ENCODE measurements around the gene RIMS3. TPM values are rescaled to one million over a fixed set of nuclear protein-coding genes. Genes with fewer than 3 reads are reported as not detected.

Gene RIMS3
- total and polyA plus RNA-seq, 5 donors from 2014 or later, result 1.0 to 3.8 (median 1.9) TPM

DNA sequence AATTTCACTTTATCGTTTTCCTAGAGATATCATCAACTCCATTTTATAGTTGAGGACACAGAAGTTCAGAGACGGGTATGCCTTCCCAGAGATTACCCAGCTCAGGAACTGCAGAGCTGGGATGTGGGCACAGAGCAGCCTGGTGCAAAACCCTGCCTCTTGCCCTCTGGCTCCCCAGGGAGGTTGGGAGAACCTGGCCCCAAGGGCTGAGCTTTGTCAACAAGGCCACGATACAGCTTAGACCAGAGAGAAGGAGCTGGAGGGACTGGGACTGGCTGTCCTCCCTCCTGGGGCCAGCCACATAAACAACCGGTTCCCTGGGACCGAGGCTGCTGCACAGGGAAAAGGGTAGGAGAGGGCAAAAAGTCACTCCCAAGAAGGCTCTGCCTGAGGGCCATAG, 3.8 kb downstream of the RIMS3 start:
- Histone ChIP-seq H3K36me3 (ENCODE audit: control insufficient read depth, insufficient read depth, low read length) (no peaks in the 10 kb centered on the region), H3K4me1 (ENCODE audit: control insufficient read depth, insufficient read depth, low read length, poor library complexity, severe bottlenecking) (peaks cover 15% of the 10 kb centered on the region), H3K9me3 (ENCODE audit: control insufficient read depth in 2 of 2, low read length in 2 of 2) (no peaks in the 10 kb centered on the region), H3K27ac (ENCODE audit: insufficient read depth, low read length, poor library complexity, severe bottlenecking) (no peak overlapping the region), H3K4me3 (ENCODE audit: low read depth, low read length) (no peak overlapping the region), H3K27me3 (ENCODE audit: control insufficient read depth, insufficient read depth, low read length) (no peaks in the 10 kb centered on the region)
- H3K4me1 Mint-ChIP-seq, result peaks cover 0 to 25% (median 13%) of the 10 kb centered on the region in 4 donors
- no peak overlapping the region for H3K27ac Mint-ChIP-seq
- H3K27me3 Mint-ChIP-seq, result peaks cover 5% of the 10 kb centered on the region
- ATAC-seq (ENCODE audit: low read depth in 2 of 2), result no peak
- no peak for DNase-seq
- H3K36me3 Mint-ChIP-seq, result no peaks in the 10 kb centered on the region
- H3K9me3 Mint-ChIP-seq, result no peaks in the 10 kb centered on the region
- H3K4me3 Mint-ChIP-seq, result no peak overlapping the region

DNA sequence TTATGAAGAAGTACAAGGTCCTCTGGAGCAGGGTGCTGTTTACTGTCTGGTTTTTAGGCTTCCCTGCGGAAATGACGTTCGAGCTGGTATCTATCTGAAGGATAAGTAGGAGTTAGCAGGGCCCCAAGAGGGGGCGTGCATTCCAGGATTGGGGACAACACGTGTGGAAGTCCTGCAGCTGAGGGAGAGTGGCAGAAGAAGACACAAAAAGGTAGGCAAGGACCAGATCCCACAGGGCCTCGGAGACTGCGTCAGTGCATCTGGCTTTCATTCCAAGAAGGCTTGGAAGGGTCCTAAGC, 5.9 kb downstream of the RIMS3 start:
- ATAC-seq (ENCODE audit: low read depth in 2 of 2) (no peak), DNase-seq (no peak)
- Histone ChIP-seq H3K4me1 (ENCODE audit: control insufficient read depth, insufficient read depth, low read length, poor library complexity, severe bottlenecking) (peaks cover under 1% of the 10 kb centered on the region), H3K4me3 (ENCODE audit: low read depth, low read length) (no peak overlapping the region), H3K9me3 (ENCODE audit: control insufficient read depth in 2 of 2, low read length in 2 of 2) (no peaks in the 10 kb centered on the region), H3K27me3 (ENCODE audit: control insufficient read depth, insufficient read depth, low read length) (no peaks in the 10 kb centered on the region), H3K36me3 (ENCODE audit: control insufficient read depth, insufficient read depth, low read length) (no peaks in the 10 kb centered on the region), H3K27ac (ENCODE audit: insufficient read depth, low read length, poor library complexity, severe bottlenecking) (no peak overlapping the region)
- H3K27ac Mint-ChIP-seq, result no peak overlapping the region
- H3K4me1 Mint-ChIP-seq, result peaks cover 0 to 10% (median 6%) of the 10 kb centered on the region in 4 donors
- H3K36me3 Mint-ChIP-seq, result no peaks in the 10 kb centered on the region
- no peaks in the 10 kb centered on the region for H3K9me3 Mint-ChIP-seq
- peaks cover 5% of the 10 kb centered on the region for H3K27me3 Mint-ChIP-seq
- H3K4me3 Mint-ChIP-seq, result no peak overlapping the region

DNA sequence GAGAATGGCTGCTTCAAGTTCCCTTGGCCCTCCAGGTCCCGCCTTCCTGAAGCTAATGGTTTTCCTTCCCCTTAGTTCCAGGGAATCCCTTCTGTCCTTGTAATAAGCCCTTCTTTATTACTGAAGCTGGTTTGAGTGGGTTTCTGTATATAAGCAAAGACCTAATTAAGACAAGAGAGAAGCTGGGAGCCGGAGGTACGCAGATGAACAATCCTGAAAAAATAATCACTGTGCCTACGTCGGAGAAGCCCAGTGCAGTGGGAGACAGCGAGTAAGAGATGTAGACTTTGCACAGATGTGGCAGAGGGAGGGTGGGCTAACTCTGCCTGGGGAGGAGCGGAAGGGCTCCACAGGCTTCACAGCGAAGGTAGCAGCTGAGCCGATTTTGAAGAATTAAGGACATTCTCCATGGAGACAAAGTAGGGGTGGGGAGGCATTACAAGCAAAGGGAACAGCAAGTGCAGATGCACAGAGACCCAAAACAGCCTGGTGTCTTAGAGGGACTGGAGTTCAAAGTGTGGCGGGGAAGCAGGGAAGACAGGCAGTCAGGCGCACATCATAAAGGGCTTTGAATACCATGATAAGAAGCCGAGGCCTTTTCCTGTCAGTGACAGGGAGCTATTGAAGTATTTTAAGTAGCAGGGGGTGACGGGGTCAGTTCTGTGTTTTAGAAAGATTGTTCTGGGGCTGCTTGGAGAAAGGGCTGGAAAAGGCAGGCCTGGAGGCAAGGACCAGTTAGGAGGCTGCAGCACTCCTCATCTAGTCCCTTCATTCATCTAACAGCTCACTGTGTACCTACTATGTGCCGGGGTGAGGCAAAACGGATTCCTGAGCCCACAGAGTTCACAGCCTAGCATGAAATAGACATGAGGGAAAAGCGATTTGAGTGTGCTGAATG, 6.5 kb downstream of the RIMS3 start:
- no peaks in the 10 kb centered on the region for H3K36me3 Mint-ChIP-seq

DNA sequence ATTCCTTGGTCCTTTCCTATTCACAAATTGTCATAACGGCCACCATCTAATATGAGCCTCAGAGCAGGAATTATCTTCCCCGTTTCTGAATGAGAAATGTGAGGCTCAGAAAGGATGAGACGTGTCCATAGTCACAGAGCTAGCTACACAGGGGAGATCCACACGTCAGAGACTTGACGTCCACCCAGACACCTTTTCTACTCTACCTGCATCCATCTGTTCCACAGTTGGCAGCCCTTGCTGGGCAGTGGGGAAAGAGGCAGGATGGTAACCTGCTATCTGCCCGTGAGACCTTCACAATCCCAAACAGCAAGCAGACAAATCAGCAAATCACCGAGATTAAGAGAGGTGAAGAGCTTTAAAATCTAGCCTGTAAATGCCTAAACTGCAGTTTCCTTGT, 8.4 kb downstream of the RIMS3 start:
- DNase-seq (no peak), ATAC-seq (ENCODE audit: low read depth in 2 of 2) (no peak)
- no peaks in the 10 kb centered on the region for H3K27me3 ChIP-seq (ENCODE audit: control insufficient read depth, insufficient read depth, low read length)
- no peaks in the 10 kb centered on the region for H3K9me3 Mint-ChIP-seq
- no peaks in the 10 kb centered on the region for H3K36me3 ChIP-seq (ENCODE audit: control insufficient read depth, insufficient read depth, low read length)
- no peaks in the 10 kb centered on the region for H3K9me3 ChIP-seq (ENCODE audit: control insufficient read depth in 2 of 2, low read length in 2 of 2)
- H3K4me1 ChIP-seq (ENCODE audit: control insufficient read depth, insufficient read depth, low read length, poor library complexity, severe bottlenecking), result no peaks in the 10 kb centered on the region
- no peak overlapping the region for H3K27ac ChIP-seq (ENCODE audit: insufficient read depth, low read length, poor library complexity, severe bottlenecking)
- H3K4me3 Mint-ChIP-seq, result no peak overlapping the region
- peaks cover 2% of the 10 kb centered on the region for H3K27me3 Mint-ChIP-seq
- peaks cover 0 to 2% (median 0%) of the 10 kb centered on the region in 4 donors for H3K4me1 Mint-ChIP-seq
- H3K27ac Mint-ChIP-seq, result no peak overlapping the region
- no peak overlapping the region for H3K4me3 ChIP-seq (ENCODE audit: low read depth, low read length)
- H3K36me3 Mint-ChIP-seq, result no peaks in the 10 kb centered on the region

More for the DNA sequence above, 6.5 kb downstream of the RIMS3 start:
- Histone ChIP-seq H3K4me3 (ENCODE audit: low read depth, low read length) (no peak overlapping the region), H3K9me3 (ENCODE audit: control insufficient read depth in 2 of 2, low read length in 2 of 2) (no peaks in the 10 kb centered on the region), H3K27me3 (ENCODE audit: control insufficient read depth, insufficient read depth, low read length) (no peaks in the 10 kb centered on the region), H3K4me1 (ENCODE audit: control insufficient read depth, insufficient read depth, low read length, poor library complexity, severe bottlenecking) (no peaks in the 10 kb centered on the region), H3K36me3 (ENCODE audit: control insufficient read depth, insufficient read depth, low read length) (no peaks in the 10 kb centered on the region), H3K27ac (ENCODE audit: insufficient read depth, low read length, poor library complexity, severe bottlenecking) (no peak overlapping the region)
- Mint-ChIP-seq H3K4me1 (peaks cover 0 to 12% (median 6%) of the 10 kb centered on the region in 4 donors), H3K9me3 (no peaks in the 10 kb centered on the region), H3K27ac (no peak overlapping the region), H3K27me3 (peaks cover 5% of the 10 kb centered on the region), H3K4me3 (no peak overlapping the region)
- DNase-seq (no peak), ATAC-seq (ENCODE audit: low read depth in 2 of 2) (no peak)

DNA sequence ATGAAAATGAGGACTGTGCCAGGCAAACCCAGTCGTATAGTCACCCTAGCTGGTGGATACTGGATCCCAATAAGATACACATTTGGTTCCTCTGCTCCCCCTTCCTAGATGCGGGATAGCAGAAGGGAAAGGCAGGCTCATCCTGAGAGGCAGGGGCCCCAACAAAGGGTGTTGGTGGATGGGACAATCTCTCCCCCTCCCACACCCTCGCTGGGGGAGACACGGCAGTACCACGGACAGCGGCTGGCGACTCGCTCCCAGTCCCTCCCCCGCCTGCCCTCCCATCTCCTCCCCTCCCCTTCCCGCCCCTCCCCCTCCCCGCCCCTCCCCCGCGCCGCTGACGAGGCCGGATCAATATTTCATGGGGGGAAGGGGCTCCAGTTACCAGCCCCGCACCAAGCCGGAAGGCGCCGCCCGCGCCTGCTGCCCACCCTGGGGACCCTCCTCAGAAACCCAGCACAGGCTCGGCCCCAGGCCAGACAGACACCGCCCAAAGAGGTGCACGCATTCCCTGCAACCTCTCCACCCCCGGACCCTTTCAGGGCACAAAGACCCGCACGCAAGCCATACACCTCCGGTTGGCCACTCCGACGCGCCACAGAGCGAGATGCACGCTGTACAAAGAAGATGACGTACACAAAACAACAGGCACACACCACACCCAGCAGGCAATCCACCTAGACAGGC, 11.5 kb downstream of the RIMS3 start:
- Histone ChIP-seq H3K36me3 (ENCODE audit: control insufficient read depth, insufficient read depth, low read length) (no peaks in the 10 kb centered on the region), H3K27ac (ENCODE audit: insufficient read depth, low read length, poor library complexity, severe bottlenecking) (no peak overlapping the region), H3K4me3 (ENCODE audit: low read depth, low read length) (no peak overlapping the region), H3K4me1 (ENCODE audit: control insufficient read depth, insufficient read depth, low read length, poor library complexity, severe bottlenecking) (no peaks in the 10 kb centered on the region), H3K9me3 (ENCODE audit: control insufficient read depth in 2 of 2, low read length in 2 of 2) (no peaks in the 10 kb centered on the region), H3K27me3 (ENCODE audit: control insufficient read depth, insufficient read depth, low read length) (no peaks in the 10 kb centered on the region)
- H3K36me3 Mint-ChIP-seq, result no peaks in the 10 kb centered on the region
- ATAC-seq (ENCODE audit: low read depth in 2 of 2) (no peak), DNase-seq (no peak)
- H3K9me3 Mint-ChIP-seq, result no peaks in the 10 kb centered on the region
- H3K4me1 Mint-ChIP-seq, result peaks cover 0 to 5% (median 2%) of the 10 kb centered on the region in 4 donors
- no peak overlapping the region for H3K4me3 Mint-ChIP-seq
- H3K27me3 Mint-ChIP-seq, result no peaks in the 10 kb centered on the region
- H3K27ac Mint-ChIP-seq, result no peak overlapping the region

DNA sequence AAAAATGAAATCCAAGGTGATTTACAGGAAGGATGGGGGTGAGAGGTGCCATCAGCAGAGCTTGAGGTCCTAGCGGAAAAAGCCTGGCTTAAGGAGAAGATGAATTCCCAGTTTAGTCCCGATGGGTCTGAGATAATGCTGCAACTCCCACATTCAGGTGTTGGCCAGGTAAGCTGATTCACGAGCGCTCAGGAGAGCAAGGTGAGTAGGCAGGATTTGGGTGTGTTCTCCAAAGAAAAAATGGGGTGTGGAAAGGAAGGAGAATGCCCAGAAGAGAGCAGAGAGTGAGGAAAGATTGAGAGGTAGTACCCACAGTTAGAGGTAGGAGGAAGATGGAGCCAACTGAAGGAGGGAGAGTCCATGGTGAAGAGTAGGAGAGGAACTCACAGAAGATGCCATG, 12.5 kb downstream of the RIMS3 start:
- no peak for ATAC-seq (ENCODE audit: low read depth in 2 of 2)
- Histone ChIP-seq H3K9me3 (ENCODE audit: control insufficient read depth in 2 of 2, low read length in 2 of 2) (no peaks in the 10 kb centered on the region), H3K36me3 (ENCODE audit: control insufficient read depth, insufficient read depth, low read length) (no peaks in the 10 kb centered on the region), H3K4me1 (ENCODE audit: control insufficient read depth, insufficient read depth, low read length, poor library complexity, severe bottlenecking) (no peaks in the 10 kb centered on the region), H3K27ac (ENCODE audit: insufficient read depth, low read length, poor library complexity, severe bottlenecking) (no peak overlapping the region), H3K4me3 (ENCODE audit: low read depth, low read length) (no peak overlapping the region), H3K27me3 (ENCODE audit: control insufficient read depth, insufficient read depth, low read length) (no peaks in the 10 kb centered on the region)
- no peak for DNase-seq
- H3K4me1 Mint-ChIP-seq, result peaks cover 0 to 5% (median 2%) of the 10 kb centered on the region in 4 donors
- no peak overlapping the region for H3K27ac Mint-ChIP-seq
- H3K4me3 Mint-ChIP-seq, result no peak overlapping the region
- H3K27me3 Mint-ChIP-seq, result no peaks in the 10 kb centered on the region
- H3K36me3 Mint-ChIP-seq, result no peaks in the 10 kb centered on the region
- H3K9me3 Mint-ChIP-seq, result no peaks in the 10 kb centered on the region

DNA sequence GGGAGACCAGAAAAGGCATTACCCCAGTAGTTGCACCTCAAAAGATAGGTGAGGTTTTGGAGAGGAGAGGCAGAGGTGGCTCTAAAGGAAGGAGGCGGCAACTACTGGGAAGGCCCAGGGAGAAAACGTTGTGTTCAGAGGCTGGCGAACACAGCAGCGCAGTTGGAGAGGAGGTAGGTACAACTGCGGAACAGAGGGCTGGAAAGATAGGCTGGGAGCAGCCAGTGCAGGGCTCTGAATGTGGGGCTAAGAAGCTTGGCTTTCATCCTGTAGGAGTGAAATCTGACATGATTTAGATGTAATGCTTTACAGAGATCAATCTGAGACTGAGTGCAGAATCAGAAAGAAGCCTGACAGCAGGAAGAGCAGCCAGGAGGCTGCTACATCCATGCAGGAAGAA, 13.0 kb downstream of the RIMS3 start:
- DNase-seq (no peak), ATAC-seq (ENCODE audit: low read depth in 2 of 2) (no peak)
- H3K4me3 ChIP-seq (ENCODE audit: low read depth, low read length), result no peak overlapping the region
- Mint-ChIP-seq H3K9me3 (no peaks in the 10 kb centered on the region), H3K4me3 (no peak overlapping the region), H3K4me1 (peaks cover 0 to 5% (median 2%) of the 10 kb centered on the region in 4 donors), H3K27ac (no peak overlapping the region), H3K27me3 (no peaks in the 10 kb centered on the region), H3K36me3 (no peaks in the 10 kb centered on the region)
- H3K27me3 ChIP-seq (ENCODE audit: control insufficient read depth, insufficient read depth, low read length), result no peaks in the 10 kb centered on the region
- H3K4me1 ChIP-seq (ENCODE audit: control insufficient read depth, insufficient read depth, low read length, poor library complexity, severe bottlenecking), result no peaks in the 10 kb centered on the region
- H3K9me3 ChIP-seq (ENCODE audit: control insufficient read depth in 2 of 2, low read length in 2 of 2), result no peaks in the 10 kb centered on the region
- H3K36me3 ChIP-seq (ENCODE audit: control insufficient read depth, insufficient read depth, low read length), result no peaks in the 10 kb centered on the region
- H3K27ac ChIP-seq (ENCODE audit: insufficient read depth, low read length, poor library complexity, severe bottlenecking), result no peak overlapping the region

Measured in CD4-positive, CD25-positive, alpha-beta regulatory T cell (primary cell).